HK-2 (cell line): Measurements from ENCODE around the gene PLD5.
"Not testable (repeated sequence)": the region's sequence is repeated elsewhere in the genome, so short reads cannot be mapped to it uniquely, and the experiment has no call there.

Source experiments
- DNase-seq: peaks from one replicate; pipeline ENCODE4 v3.0.0-alpha.2; 2018; ENCODE audit not compliant: unreplicated experiment

Gene PLD5

GRCh38 chr1:242162140-242162539, 362.4 kb downstream of the PLD5 start:
- no peak for DNase-seq

- DNase-seq = no peak
Measured at GRCh38 chr1:242147096-242147976, 377.2 kb downstream of the PLD5 start.

- DNase-seq = no peak
Measured at GRCh38 chr1:242146652-242147051, 377.8 kb downstream of the PLD5 start.

- no peak for DNase-seq
Measured at GRCh38 chr1:242140836-242141235, 383.7 kb downstream of the PLD5 start.

GRCh38 chr1:242139986-242140385, 384.5 kb downstream of the PLD5 start:
- DNase-seq = no peak

- DNase-seq = no peak
Measured at GRCh38 chr1:242139442-242139841, 385.1 kb downstream of the PLD5 start.

GRCh38 chr1:242133796-242134195, 390.7 kb downstream of the PLD5 start:
- no peak for DNase-seq

- DNase-seq = no peak
Measured at GRCh38 chr1:242133351-242133750, 391.1 kb downstream of the PLD5 start.

GRCh38 chr1:242132121-242132817, 392.2 kb downstream of the PLD5 start:
- DNase-seq = no peak

GRCh38 chr1:242128951-242129502, 395.5 kb downstream of the PLD5 start:
- no peak for DNase-seq

GRCh38 chr1:242120432-242120831, 404.1 kb downstream of the PLD5 start:
- DNase-seq = no peak

GRCh38 chr1:242100921-242101320, 423.6 kb downstream of the PLD5 start:
- no peak for DNase-seq

GRCh38 chr1:242097283-242097682, 427.2 kb downstream of the PLD5 start:
- not testable (repeated sequence) for DNase-seq

- no peak for DNase-seq
Measured at GRCh38 chr1:242093116-242093515, 431.4 kb downstream of the PLD5 start.

GRCh38 chr1:242089911-242090310, 434.6 kb downstream of the PLD5 start:
- DNase-seq = no peak

- no peak for DNase-seq
Measured at GRCh38 chr1:242088875-242089274, 435.6 kb downstream of the PLD5 start.

GRCh38 chr1:242086706-242087105, 437.8 kb downstream of the PLD5 start:
- DNase-seq = no peak

GRCh38 chr1:242086093-242086492, 438.4 kb downstream of the PLD5 start:
- DNase-seq = no peak

GRCh38 chr1:242083742-242084141, 440.8 kb downstream of the PLD5 start:
- DNase-seq = no peak

- DNase-seq = no peak
Measured at GRCh38 chr1:242081446-242081845, 443.1 kb downstream of the PLD5 start.

- no peak for DNase-seq
Measured at GRCh38 chr1:242065813-242066212, 458.7 kb downstream of the PLD5 start.

- DNase-seq = no peak
Measured at GRCh38 chr1:242062271-242062670, 462.2 kb downstream of the PLD5 start.

- DNase-seq = no peak
Measured at GRCh38 chr1:242059976-242060375, 464.5 kb downstream of the PLD5 start.
